Right atrium auricular region (tissue), 2 donors: ENCODE data around the gene DNAH10. TPM values are rescaled to one million over a fixed set of nuclear protein-coding genes. Genes with fewer than 3 reads are reported as not detected.

Experiments used
- DNase-seq: peaks from one replicate; pipeline ENCODE4 v3.0.0-alpha.2; 2019; ENCODE audit warnings: low spot score
- H3K27ac ChIP-seq, 2 donors: fragments of 200-600 bp; sonication (generic); 1 replicate in 1 of 2; 2 replicates in 1 of 2; pipeline ENCODE4 v1.5.1; 2016 to 2019
- H3K27me3 ChIP-seq, 2 donors: fragments of 200-600 bp; sonication (generic); one replicate each; pipeline versions ENCODE4 v1.5.1 to v1.6.0; 2017 to 2019
- H3K36me3 ChIP-seq: fragments of 200-600 bp; sonication (generic); one replicate; pipeline ENCODE4 v1.5.1; 2016
- H3K4me1 ChIP-seq, 2 donors: fragments of 200-600 bp; sonication (generic); one replicate each; pipeline versions ENCODE4 v1.5.1 to v1.6.0; 2017 to 2019
- H3K4me3 ChIP-seq, 2 donors: fragments of 200-600 bp; sonication (generic); 1 replicate in 1 of 2; 2 replicates in 1 of 2; pipeline ENCODE4 v1.5.1; 2017 to 2019; ENCODE audit warnings: mild to moderate bottlenecking in 1 of 2, moderate library complexity in 1 of 2
- H3K9me3 ChIP-seq, 2 donors: fragments of 200-600 bp; sonication (generic); one replicate each; pipeline ENCODE4 v1.5.1; 2019
- total RNA-seq, 2 donors: library from RNA; depleted of rRNA; stranded (reverse); fragments of >200 nt; gene quantifications; one replicate each; pipeline ENCODE4 v1.1.0, GENCODE V29; 2016
- TF ChIP-seq, protein P1 (sequence below), 2 donors: fragments of 200-600 bp; sonication (generic); IDR thresholded peaks; one replicate each; pipeline ENCODE4 v1.5.1; 2019; ENCODE audit warnings: antibody characterized with exemption in 2 of 2

DNAH10 gene
- total RNA-seq, 2 donors from 2014 or later, result 0.11 TPM; not detected in 1

DNA sequence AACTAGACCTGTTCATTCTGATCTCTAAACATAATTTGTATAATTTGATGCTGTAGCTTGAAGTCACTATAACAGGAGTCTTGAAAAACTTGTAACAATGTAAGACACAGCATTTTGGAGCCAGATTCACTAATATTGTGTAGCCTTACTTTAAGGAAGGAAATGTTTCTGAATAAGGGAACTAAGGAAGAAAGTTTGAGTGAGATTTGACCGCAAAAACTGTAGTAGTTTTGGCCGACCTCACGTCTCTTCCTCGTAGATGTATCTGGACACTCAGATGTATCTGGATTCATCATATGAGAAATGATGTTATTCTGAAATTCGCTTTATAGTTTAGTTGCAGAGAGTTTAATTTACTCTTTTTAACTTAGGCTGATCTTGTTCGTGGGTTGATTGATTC lies 13.9 kb upstream of the DNAH10 start:
- no peak for DNase-seq
- TF ChIP-seq, protein P1, sequence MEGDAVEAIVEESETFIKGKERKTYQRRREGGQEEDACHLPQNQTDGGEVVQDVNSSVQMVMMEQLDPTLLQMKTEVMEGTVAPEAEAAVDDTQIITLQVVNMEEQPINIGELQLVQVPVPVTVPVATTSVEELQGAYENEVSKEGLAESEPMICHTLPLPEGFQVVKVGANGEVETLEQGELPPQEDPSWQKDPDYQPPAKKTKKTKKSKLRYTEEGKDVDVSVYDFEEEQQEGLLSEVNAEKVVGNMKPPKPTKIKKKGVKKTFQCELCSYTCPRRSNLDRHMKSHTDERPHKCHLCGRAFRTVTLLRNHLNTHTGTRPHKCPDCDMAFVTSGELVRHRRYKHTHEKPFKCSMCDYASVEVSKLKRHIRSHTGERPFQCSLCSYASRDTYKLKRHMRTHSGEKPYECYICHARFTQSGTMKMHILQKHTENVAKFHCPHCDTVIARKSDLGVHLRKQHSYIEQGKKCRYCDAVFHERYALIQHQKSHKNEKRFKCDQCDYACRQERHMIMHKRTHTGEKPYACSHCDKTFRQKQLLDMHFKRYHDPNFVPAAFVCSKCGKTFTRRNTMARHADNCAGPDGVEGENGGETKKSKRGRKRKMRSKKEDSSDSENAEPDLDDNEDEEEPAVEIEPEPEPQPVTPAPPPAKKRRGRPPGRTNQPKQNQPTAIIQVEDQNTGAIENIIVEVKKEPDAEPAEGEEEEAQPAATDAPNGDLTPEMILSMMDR (IDR thresholded peaks at IDR 0.05), result no peak
- Histone ChIP-seq H3K27ac (no peak overlapping the region), H3K36me3 (peaks cover 49% of the 10 kb centered on the region), H3K9me3 (no peaks in the 10 kb centered on the region), H3K4me3 (no peak overlapping the region), H3K4me1 (no peaks in the 10 kb centered on the region), H3K27me3 (no peaks in the 10 kb centered on the region)

DNA sequence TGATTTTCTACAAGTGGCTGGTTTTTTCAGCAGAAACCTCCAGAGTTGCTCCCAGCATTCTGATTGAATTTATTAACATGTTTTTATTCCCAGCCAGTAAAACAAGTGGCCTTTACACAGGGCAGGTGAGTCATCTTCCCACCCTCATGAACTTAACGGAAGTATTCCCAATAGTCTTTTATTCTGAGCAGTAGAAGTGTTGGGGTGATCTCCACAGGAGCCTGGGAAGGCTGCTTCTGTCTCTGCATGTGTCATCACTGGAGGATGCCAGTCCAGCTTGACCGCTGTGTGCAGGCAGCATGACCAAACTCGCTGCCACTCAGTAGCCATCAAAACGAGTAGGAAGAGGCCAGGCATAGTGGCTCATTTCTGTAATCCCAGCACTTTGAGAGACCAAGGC lies 13.4 kb upstream of the DNAH10 start:
- Histone ChIP-seq H3K27ac (no peak overlapping the region), H3K9me3 (no peaks in the 10 kb centered on the region), H3K27me3 (no peaks in the 10 kb centered on the region), H3K36me3 (peaks cover 51% of the 10 kb centered on the region), H3K4me1 (no peaks in the 10 kb centered on the region), H3K4me3 (no peak overlapping the region)
- TF ChIP-seq, protein P1 (IDR thresholded peaks at IDR 0.05), result no peak
- DNase-seq, result no peak

DNA sequence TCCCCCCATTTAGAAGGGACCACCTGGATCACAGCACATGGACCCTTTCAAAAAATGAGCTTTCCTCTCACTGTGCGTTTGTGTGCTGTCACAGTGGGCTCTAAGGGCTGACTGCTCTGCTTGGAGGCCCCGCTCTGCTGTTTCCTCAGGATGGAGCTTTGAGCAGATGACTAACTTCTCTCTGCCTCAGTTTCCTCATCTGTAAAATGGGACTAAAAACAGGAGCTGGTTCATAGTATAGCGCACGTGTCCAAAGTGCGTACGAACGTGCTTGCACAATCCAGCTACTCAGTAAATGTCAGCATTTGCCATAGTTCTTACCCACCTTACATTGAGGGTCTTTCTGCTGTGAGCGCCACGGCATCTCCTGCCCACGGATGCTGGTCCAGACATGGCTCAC lies 12.7 kb upstream of the DNAH10 start:
- H3K9me3 ChIP-seq, result no peaks in the 10 kb centered on the region
- no peaks in the 10 kb centered on the region for H3K27me3 ChIP-seq
- H3K4me3 ChIP-seq, result no peak overlapping the region
- no peaks in the 10 kb centered on the region for H3K4me1 ChIP-seq
- DNase-seq, result no peak
- no peak overlapping the region for H3K27ac ChIP-seq
- peaks cover 51% of the 10 kb centered on the region for H3K36me3 ChIP-seq
- TF ChIP-seq, protein P1 (IDR thresholded peaks at IDR 0.05), result no peak

DNA sequence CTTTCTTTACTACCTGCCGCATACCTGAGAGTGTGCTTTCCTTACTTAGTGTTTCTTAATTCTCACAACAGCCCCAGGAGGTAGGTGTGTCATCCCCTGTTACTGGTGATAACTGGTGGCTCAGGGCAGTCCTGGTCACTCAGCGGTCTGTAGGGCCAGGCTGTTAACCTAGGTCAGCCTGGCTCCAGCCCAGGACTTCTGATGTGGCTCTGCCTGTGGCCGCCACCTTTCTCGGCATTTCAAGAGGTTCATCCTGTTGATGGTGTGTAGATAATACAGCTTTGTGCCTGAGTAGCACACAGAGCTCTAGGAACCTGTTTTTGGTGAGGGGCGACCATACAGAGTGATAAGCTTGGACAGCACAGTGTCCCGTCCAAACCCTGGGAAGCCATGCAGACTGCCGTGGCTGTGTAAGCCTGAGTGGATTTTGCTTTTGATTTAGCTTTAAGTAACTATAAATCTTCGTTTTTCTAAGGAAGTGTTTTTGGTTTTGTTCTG lies 11.9 kb upstream of the DNAH10 start:
- H3K27me3 ChIP-seq, result no peaks in the 10 kb centered on the region
- peaks cover 51% of the 10 kb centered on the region for H3K36me3 ChIP-seq
- TF ChIP-seq, protein P1 (IDR thresholded peaks at IDR 0.05), result no peak

DNA sequence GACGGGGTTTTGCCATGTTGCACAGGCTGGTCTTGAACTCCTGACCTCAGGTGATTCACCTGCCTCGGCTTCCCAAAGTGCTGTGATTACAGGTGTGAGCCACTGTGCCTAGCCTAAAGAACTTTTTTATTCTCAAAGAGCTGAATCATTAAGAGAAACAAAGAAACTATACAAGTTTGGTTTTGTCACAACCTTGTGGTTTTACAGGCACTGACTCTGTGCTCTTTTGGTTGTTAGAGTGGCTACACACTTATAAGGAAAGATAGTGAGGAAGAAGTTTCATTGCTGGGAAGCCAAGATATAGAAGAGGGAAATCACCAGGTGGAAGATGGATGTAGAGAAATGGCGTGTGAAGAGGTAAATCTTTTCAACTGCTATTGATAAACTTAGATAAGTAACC lies 10.1 kb upstream of the DNAH10 start:
- no peak for DNase-seq
- TF ChIP-seq, protein P1 (IDR thresholded peaks at IDR 0.05), result no peak
- H3K27ac ChIP-seq, result no peak overlapping the region

More for the DNA sequence above, 11.9 kb upstream of the DNAH10 start:
- no peak overlapping the region for H3K4me3 ChIP-seq
- no peak for DNase-seq
- H3K27ac ChIP-seq, result no peak overlapping the region
- H3K4me1 ChIP-seq, result no peaks in the 10 kb centered on the region
- no peaks in the 10 kb centered on the region for H3K9me3 ChIP-seq

More for the DNA sequence above, 10.1 kb upstream of the DNAH10 start:
- no peaks in the 10 kb centered on the region for H3K4me1 ChIP-seq
- H3K4me3 ChIP-seq, result no peak overlapping the region
- H3K27me3 ChIP-seq, result no peaks in the 10 kb centered on the region
- peaks cover 54% of the 10 kb centered on the region for H3K36me3 ChIP-seq
- no peaks in the 10 kb centered on the region for H3K9me3 ChIP-seq
